GM12878 (cell line): ENCODE measurements around the gene UVRAG. TPM values are rescaled to one million over a fixed set of nuclear protein-coding genes. Genes with fewer than 3 reads are reported as not detected.

Experiments
- BCL11A ChIP-seq: IDR thresholded peaks from 2 replicates; pipeline ENCODE4 v1.6.1; 2011; ENCODE audit warnings: low read depth, low read length
- EP300 ChIP-seq, 2 experiments: fragments of 150-350 bp in 1 of 2; IDR thresholded peaks; 2 replicates each; pipeline ENCODE4 v1.6.1; 2011 to 2012; ENCODE audit warnings: low read depth in 2 of 2, low read length in 2 of 2, borderline replicate concordance in 1 of 2, improper control_type of control experiment in 1 of 2, inconsistent platforms in 1 of 2; ENCODE audit not compliant: control insufficient read depth in 1 of 2
- EZH2 ChIP-seq: IDR thresholded peaks from 2 replicates; pipeline ENCODE4 v1.6.1; 2012; ENCODE audit warnings: low read depth, mild to moderate bottlenecking, control low read depth, inconsistent platforms, low read length, borderline replicate concordance; ENCODE audit not compliant: control insufficient read depth
- FOS ChIP-seq: IDR thresholded peaks from 3 replicates; pipeline ENCODE4 v1.6.1; 2011; ENCODE audit warnings: borderline replicate concordance; ENCODE audit not compliant: insufficient read length; ENCODE audit errors: extremely low read depth
- FOXM1 ChIP-seq: IDR thresholded peaks from 2 replicates; pipeline ENCODE4 v1.6.1; 2012; ENCODE audit warnings: low read depth, mild to moderate bottlenecking, inconsistent platforms, low read length, moderate library complexity
- GATAD2B ChIP-seq: fragments of 450-650 bp; conservative IDR thresholded peaks from 2 replicates; pipeline ENCODE4 v1.6.1; 2017; ENCODE audit warnings: low read depth, mild to moderate bottlenecking, moderate library complexity
- IKZF1 ChIP-seq: fragments of 450-650 bp; conservative IDR thresholded peaks from 2 replicates; pipeline ENCODE4 v1.6.1; 2017; ENCODE audit warnings: antibody characterized with exemption, mild to moderate bottlenecking
- IRF3 ChIP-seq: fragments of 450-650 bp; IDR thresholded peaks from 2 replicates; pipeline ENCODE4 v1.6.1; 2014; ENCODE audit warnings: mild to moderate bottlenecking
- KDM1A ChIP-seq: fragments of 200-600 bp; sonication (generic); IDR thresholded peaks from 2 replicates; pipeline ENCODE4 v1.6.1; 2016; ENCODE audit warnings: borderline replicate concordance
- MEF2A ChIP-seq: IDR thresholded peaks from 2 replicates; pipeline ENCODE4 v1.6.1; 2011; ENCODE audit warnings: low read depth, mild to moderate bottlenecking, low read length, moderate library complexity; ENCODE audit not compliant: insufficient read depth
- MTA2 ChIP-seq: fragments of 450-650 bp; IDR thresholded peaks from 2 replicates; pipeline ENCODE4 v1.6.1; 2016; ENCODE audit warnings: low read depth, mild to moderate bottlenecking, moderate library complexity
- MYC ChIP-seq: IDR thresholded peaks from 2 replicates; pipeline ENCODE4 v1.6.1; 2011; ENCODE audit warnings: mild to moderate bottlenecking, low read length, moderate library complexity, inconsistent platforms; ENCODE audit not compliant: insufficient read depth, insufficient replicate concordance, insufficient read length, severe bottlenecking
- NFIC ChIP-seq: IDR thresholded peaks from 2 replicates; pipeline ENCODE4 v1.6.1; 2012; ENCODE audit warnings: low read depth, mild to moderate bottlenecking, inconsistent platforms, low read length, moderate library complexity
- NR2F1 ChIP-seq: fragments of 450-650 bp; conservative IDR thresholded peaks from 2 replicates; pipeline ENCODE4 v1.6.1; 2017; ENCODE audit warnings: mild to moderate bottlenecking
- PML ChIP-seq: IDR thresholded peaks from 2 replicates; pipeline ENCODE4 v1.6.1; 2012; ENCODE audit warnings: low read length, inconsistent platforms
- SMC3 ChIP-seq: IDR thresholded peaks from 2 replicates; pipeline ENCODE4 v1.6.1; 2011; ENCODE audit warnings: low read length, improper control_type of control experiment, borderline replicate concordance
- STAT1 ChIP-seq: fragments of 450-650 bp; conservative IDR thresholded peaks from 2 replicates; pipeline ENCODE4 v1.6.1; 2014; ENCODE audit warnings: antibody characterized with exemption, mild to moderate bottlenecking
- STAT3 ChIP-seq: IDR thresholded peaks from 2 replicates; pipeline ENCODE4 v1.6.1; 2011; ENCODE audit warnings: low read depth, low read length, improper control_type of control experiment
- TARDBP ChIP-seq: IDR thresholded peaks from 2 replicates; pipeline ENCODE4 v1.6.1; 2016; ENCODE audit warnings: borderline replicate concordance
- ZBTB4 ChIP-seq: fragments of 450-650 bp; formaldehyde crosslinking; IDR thresholded peaks from 2 replicates; pipeline ENCODE4 v1.4.0; 2022; ENCODE audit warnings: mild to moderate bottlenecking, moderate library complexity
- ZNF592 ChIP-seq: fragments of 450-650 bp; IDR thresholded peaks from 2 replicates; pipeline ENCODE4 v1.6.1; 2017; ENCODE audit warnings: mild to moderate bottlenecking, moderate library complexity
- polyA plus RNA-seq, 11 experiments: library from polyadenylated mRNA; depleted of rRNA in 4 of 11; unstranded in 6 of 11; stranded (reverse) in 5 of 11; fragments of >200 nt; fragmentation: Nextera tagmentation in 4 of 11; fragmentation: Illumina TruSeq in 1 of 11; extraction: Ambion mirVana in 4 of 11; extraction: Trizol in 1 of 11; gene quantifications; 1 replicate in 1 of 11; 2 replicates in 10 of 11; pipeline versions ENCODE4 v1.2.1 to v1.2.3, GENCODE V29; 2011 to 2016; ENCODE audit warnings: inconsistent platforms in 2 of 11, missing spikeins in 2 of 11, low read depth in 1 of 11
- total RNA-seq, 4 experiments: library from RNA; depleted of rRNA in 3 of 4; stranded (reverse); fragments of >200 nt in 3 of 4; fragmentation: Illumina TruSeq in 1 of 4; extraction: Trizol in 1 of 4; gene quantifications; 2 replicates each; pipeline versions ENCODE4 v1.2.1 to v1.2.3, GENCODE V29; 2013 to 2021
- TF ChIP-seq, protein P1 (sequence below): IDR thresholded peaks from 2 replicates; pipeline ENCODE4 v1.6.1; 2012; ENCODE audit warnings: low read length, inconsistent platforms

UVRAG gene
- total and polyA plus RNA-seq, 10 of the 15 experiments (the other 5 are each of a cell fraction or from before 2014, with no cell fraction given) = 7.0 to 43.4 (median 37.0) TPM

DNA sequence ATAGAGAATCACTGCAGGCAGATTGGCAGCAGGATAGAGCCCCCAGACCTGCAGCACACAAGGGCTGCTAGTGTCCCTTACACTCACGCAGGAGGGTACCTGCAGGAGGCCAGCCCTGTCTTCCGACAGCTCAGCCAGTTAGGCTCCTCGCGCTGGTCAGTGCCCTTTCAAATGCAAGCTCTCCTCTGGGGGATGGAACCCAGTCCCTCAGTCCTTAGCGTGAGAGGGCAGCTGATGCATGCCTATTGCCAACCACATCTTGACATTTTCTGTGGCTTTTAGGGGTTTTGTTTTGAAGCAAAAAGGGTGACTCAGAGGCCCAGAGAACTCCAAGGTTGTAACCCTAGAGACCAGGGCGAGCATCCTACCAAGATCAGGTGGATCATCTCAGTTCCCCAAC, 351.3 kb downstream of the UVRAG start (continued):
- no peak for TF ChIP-seq MEF2A
- no peak for TF ChIP-seq GATAD2B
- TF ChIP-seq STAT3 = no peak
- TF ChIP-seq EP300 (IDR thresholded peaks at IDR 0.05; ENCODE audit: borderline replicate concordance in 1 of 2, control insufficient read depth in 1 of 2, low read depth in 2 of 2, low read length in 2 of 2) = peak; percentile 37 to 57; a peak in 2 of 4 replicates
- no peak for TF ChIP-seq KDM1A
- TF ChIP-seq NR2F1 = peak; percentile 53
- TF ChIP-seq BCL11A = peak; percentile 57; the same call in 1 of the 2 replicates
- no peak for TF ChIP-seq MTA2
- no peak for TF ChIP-seq TARDBP
- no peak for TF ChIP-seq PML
- no peak for TF ChIP-seq MYC
- TF ChIP-seq NFIC = peak; percentile 63; the same call in 1 of the 2 replicates
- TF ChIP-seq, protein P1, sequence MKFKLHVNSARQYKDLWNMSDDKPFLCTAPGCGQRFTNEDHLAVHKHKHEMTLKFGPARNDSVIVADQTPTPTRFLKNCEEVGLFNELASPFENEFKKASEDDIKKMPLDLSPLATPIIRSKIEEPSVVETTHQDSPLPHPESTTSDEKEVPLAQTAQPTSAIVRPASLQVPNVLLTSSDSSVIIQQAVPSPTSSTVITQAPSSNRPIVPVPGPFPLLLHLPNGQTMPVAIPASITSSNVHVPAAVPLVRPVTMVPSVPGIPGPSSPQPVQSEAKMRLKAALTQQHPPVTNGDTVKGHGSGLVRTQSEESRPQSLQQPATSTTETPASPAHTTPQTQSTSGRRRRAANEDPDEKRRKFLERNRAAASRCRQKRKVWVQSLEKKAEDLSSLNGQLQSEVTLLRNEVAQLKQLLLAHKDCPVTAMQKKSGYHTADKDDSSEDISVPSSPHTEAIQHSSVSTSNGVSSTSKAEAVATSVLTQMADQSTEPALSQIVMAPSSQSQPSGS = peak; percentile 38; the same call in 1 of the 2 replicates
- TF ChIP-seq FOS = no peak
- no peak for TF ChIP-seq SMC3
- TF ChIP-seq IKZF1 = peak; percentile 33
- TF ChIP-seq ZBTB4 (CRISPR knock-in tag) = no peak
- TF ChIP-seq STAT1 = no peak
- peak; percentile 21; the same call in 1 of the 2 replicates for TF ChIP-seq FOXM1
- TF ChIP-seq ZNF592 = no peak
- no peak for TF ChIP-seq IRF3
- TF ChIP-seq EZH2 = no peak
